WTC11 (cell line): ENCODE results near the gene FCER1G. TPM values are rescaled to one million over a fixed set of nuclear protein-coding genes. Genes with fewer than 3 reads are reported as not detected.

ENCODE experiments used
- ATAC-seq: fragments of 200-7000 bp; cut with Tn5 transposase; 2 replicates; pipeline ENCODE4 v1.10.0; 2021; ENCODE audit warnings: mild to moderate bottlenecking, moderate library complexity
- CTCF ChIA-PET: fragments of 300-600 bp; sonication (Branson Sonifier 250); formaldehyde crosslinking; loops from one replicate; lab custom pipeline; 2021; ENCODE audit warnings: antibody characterized with exemption; lab: Charles Lee
- POLR2A ChIA-PET: fragments of 350-600 bp; sonication (Branson Sonifier 250); formaldehyde crosslinking; loops from one replicate; lab custom pipeline; 2021; ENCODE audit warnings: antibody characterized with exemption; lab: Charles Lee
- DNase-seq: peaks from one replicate; pipeline ENCODE4 v3.0.0; 2021; ENCODE audit warnings: low spot score
- H3K27ac Mint-ChIP-seq: 2 replicates; pipeline ENCODE4 v1.8.0; 2021; ENCODE audit warnings: mixed read lengths
- H3K27me3 Mint-ChIP-seq: 2 replicates; pipeline ENCODE4 v1.8.0; 2021; ENCODE audit warnings: low read depth, mild to moderate bottlenecking, moderate library complexity, mixed read lengths
- H3K36me3 Mint-ChIP-seq: 2 replicates; pipeline ENCODE4 v1.8.0; 2021; ENCODE audit warnings: mixed read lengths
- H3K4me1 Mint-ChIP-seq: 2 replicates; pipeline ENCODE4 v1.8.0; 2022; ENCODE audit warnings: mixed read lengths
- H3K4me3 Mint-ChIP-seq: 2 replicates; pipeline ENCODE4 v1.8.0; 2021; ENCODE audit warnings: mild to moderate bottlenecking, moderate library complexity, mixed read lengths
- H3K9me3 Mint-ChIP-seq: 2 replicates; pipeline ENCODE4 v1.8.0; 2021; ENCODE audit warnings: mixed read lengths
- AR ChIP-seq: fragments of 250-450 bp; sonication (Bioruptor Pico); IDR thresholded peaks from 2 replicates; pipeline ENCODE4 v1.9.0; 2021; ENCODE audit warnings: mild to moderate bottlenecking
- CBFB ChIP-seq: sonication (generic); formaldehyde crosslinking; IDR thresholded peaks from 2 replicates; pipeline ENCODE4 v1.8.1; 2022; ENCODE audit warnings: mild to moderate bottlenecking, low read depth, missing genetic modification reagents
- CREB1 ChIP-seq: sonication (generic); formaldehyde crosslinking; IDR thresholded peaks from 2 replicates; pipeline ENCODE4 v1.8.0; 2023; ENCODE audit warnings: mild to moderate bottlenecking, missing genetic modification reagents
- E2F5 ChIP-seq: sonication (generic); formaldehyde crosslinking; IDR thresholded peaks from 2 replicates; pipeline ENCODE4 v1.8.1; 2022; ENCODE audit warnings: mild to moderate bottlenecking, moderate library complexity, missing genetic modification reagents
- EMX1 ChIP-seq: fragments of 250-450 bp; sonication (Bioruptor Pico); IDR thresholded peaks from 2 replicates; pipeline ENCODE4 v1.8.0; 2021; ENCODE audit warnings: mild to moderate bottlenecking
- ESRRA ChIP-seq: sonication (generic); formaldehyde crosslinking; IDR thresholded peaks from 2 replicates; pipeline ENCODE4 v1.8.1; 2022; ENCODE audit warnings: mild to moderate bottlenecking, missing genetic modification reagents, borderline replicate concordance
- FOXJ3 ChIP-seq: sonication (generic); formaldehyde crosslinking; IDR thresholded peaks from 2 replicates; pipeline ENCODE4 v1.9.0; 2021; ENCODE audit warnings: missing genetic modification reagents, mild to moderate bottlenecking, borderline replicate concordance
- FOXK1 ChIP-seq: sonication (generic); formaldehyde crosslinking; IDR thresholded peaks from 2 replicates; pipeline ENCODE4 v1.8.0; 2022; ENCODE audit warnings: mild to moderate bottlenecking, moderate library complexity, missing genetic modification reagents
- FOXP4 ChIP-seq: sonication (generic); formaldehyde crosslinking; IDR thresholded peaks from 2 replicates; pipeline ENCODE4 v1.8.0; 2022; ENCODE audit warnings: mild to moderate bottlenecking, missing genetic modification reagents
- HMGXB4 ChIP-seq: sonication (generic); formaldehyde crosslinking; IDR thresholded peaks from 2 replicates; pipeline ENCODE4 v1.8.1; 2023; ENCODE audit warnings: mild to moderate bottlenecking, moderate library complexity, missing genetic modification reagents
- IRF2 ChIP-seq: sonication (generic); formaldehyde crosslinking; IDR thresholded peaks from 2 replicates; pipeline ENCODE4 v1.8.0; 2022; ENCODE audit warnings: low read depth, missing genetic modification reagents, borderline replicate concordance
- JAZF1 ChIP-seq: fragments of 250-450 bp; sonication (Bioruptor Pico); IDR thresholded peaks from 2 replicates; pipeline ENCODE4 v1.9.0; 2021; ENCODE audit warnings: moderate library complexity, mild to moderate bottlenecking, inconsistent platforms
- JUN ChIP-seq: sonication (generic); formaldehyde crosslinking; IDR thresholded peaks from 2 replicates; pipeline ENCODE4 v1.8.0; 2023; ENCODE audit warnings: mild to moderate bottlenecking, missing genetic modification reagents
- KAT7 ChIP-seq: sonication (generic); formaldehyde crosslinking; IDR thresholded peaks from 2 replicates; pipeline ENCODE4 v1.8.1; 2023; ENCODE audit warnings: missing genetic modification reagents, mild to moderate bottlenecking, borderline replicate concordance
- NFATC4 ChIP-seq: fragments of 250-450 bp; sonication (Bioruptor Pico); IDR thresholded peaks from 2 replicates; pipeline ENCODE4 v1.9.0; 2021; ENCODE audit warnings: mild to moderate bottlenecking
- NFYB ChIP-seq: sonication (generic); formaldehyde crosslinking; conservative IDR thresholded peaks from 2 replicates; pipeline ENCODE4 v1.8.0; 2022; ENCODE audit warnings: low read depth, missing genetic modification reagents
- NR1H2 ChIP-seq: sonication (generic); formaldehyde crosslinking; IDR thresholded peaks from 2 replicates; pipeline ENCODE4 v1.9.0; 2021; ENCODE audit warnings: mild to moderate bottlenecking, moderate library complexity, missing genetic modification reagents
- RELA ChIP-seq: sonication (generic); formaldehyde crosslinking; IDR thresholded peaks from 2 replicates; pipeline ENCODE4 v1.8.1; 2022; ENCODE audit warnings: missing genetic modification reagents, mild to moderate bottlenecking, borderline replicate concordance
- SMAD4 ChIP-seq: sonication (generic); formaldehyde crosslinking; IDR thresholded peaks from 2 replicates; pipeline ENCODE4 v1.8.0; 2022; ENCODE audit warnings: mild to moderate bottlenecking, missing genetic modification reagents
- TEAD1 ChIP-seq: sonication (generic); formaldehyde crosslinking; IDR thresholded peaks from 2 replicates; pipeline ENCODE4 v1.8.0; 2022; ENCODE audit warnings: mild to moderate bottlenecking, missing genetic modification reagents
- TP53 ChIP-seq: sonication (generic); formaldehyde crosslinking; IDR thresholded peaks from 2 replicates; pipeline ENCODE4 v1.8.1; 2023; ENCODE audit warnings: mild to moderate bottlenecking, missing genetic modification reagents
- ZBTB21 ChIP-seq: sonication (generic); formaldehyde crosslinking; IDR thresholded peaks from 2 replicates; pipeline ENCODE4 v1.8.1; 2023; ENCODE audit warnings: mild to moderate bottlenecking, missing genetic modification reagents, borderline replicate concordance
- ZMAT4 ChIP-seq: fragments of 250-450 bp; sonication (Bioruptor Pico); IDR thresholded peaks from 2 replicates; pipeline ENCODE4 v1.9.0; 2021; ENCODE audit warnings: mild to moderate bottlenecking
- ZNF138 ChIP-seq: sonication (generic); formaldehyde crosslinking; conservative IDR thresholded peaks from 2 replicates; pipeline ENCODE4 v1.8.1; 2022; ENCODE audit warnings: mild to moderate bottlenecking, moderate library complexity, missing genetic modification reagents
- ZNF425 ChIP-seq: fragments of 250-450 bp; sonication (Bioruptor Pico); conservative IDR thresholded peaks from 2 replicates; pipeline ENCODE4 v1.9.0; 2021; ENCODE audit warnings: mild to moderate bottlenecking
- total RNA-seq: library from RNA; stranded (reverse); gene quantifications from 3 replicates; pipeline ENCODE4 v1.2.3, GENCODE V29; 2021

FCER1G gene
- total RNA-seq, 1 experiment from 2014 or later, result 0.85 TPM

GRCh38 chr1:161230762-161231161 is 15.7 kb downstream of the FCER1G start:
- ChIA-PET POLR2A (interaction anchor here (1.1 kb wide), 1 partner anchor 75 kb away, joined by 6 read pairs; no protein-coding TSS in a partner anchor), CTCF (interaction anchor here (0.8 to 2.5 kb wide), 14 partner anchors 9 to 151 kb away, joined by 3 to 33 read pairs (median 6); partner anchors contain the start of genes ADAMTS4, PCP4L1 and SDHC)
- Mint-ChIP-seq H3K27ac (no peak overlapping the region), H3K9me3 (no peaks in the 10 kb centered on the region), H3K27me3 (no peaks in the 10 kb centered on the region; the same call in 1 of the 2 replicates), H3K36me3 (peaks cover 10% of the 10 kb centered on the region), H3K4me1 (peaks cover 17% of the 10 kb centered on the region), H3K4me3 (no peak overlapping the region)
- DNase-seq (no peak), ATAC-seq (no peak)
- TF ChIP-seq FOXK1 (no peak), ZMAT4 (CRISPR knock-in tag) (no peak), KAT7 (CRISPR knock-in tag) (no peak), ZNF425 (CRISPR knock-in tag) (no peak), SMAD4 (CRISPR knock-in tag) (no peak), ZBTB21 (CRISPR knock-in tag) (no peak), TEAD1 (CRISPR knock-in tag) (no peak), NFYB (CRISPR knock-in tag) (no peak), JUN (CRISPR knock-in tag) (no peak), FOXP4 (no peak), NFATC4 (CRISPR knock-in tag) (no peak), E2F5 (CRISPR knock-in tag) (no peak), FOXJ3 (CRISPR knock-in tag) (no peak)

GRCh38 chr1:161233102-161233501 is 18.0 kb downstream of the FCER1G start:
- ChIA-PET CTCF (interaction anchor here (1.7 kb wide), 1 partner anchor 73 kb away, joined by 15 read pairs; no protein-coding TSS in a partner anchor), POLR2A (interaction anchor here (0.5 kb wide), 1 partner anchor 143 kb away, joined by 4 read pairs; no protein-coding TSS in a partner anchor)
- DNase-seq (no peak), ATAC-seq (no peak)
- Mint-ChIP-seq H3K9me3 (no peaks in the 10 kb centered on the region), H3K4me3 (no peak overlapping the region), H3K4me1 (no peaks in the 10 kb centered on the region)
- TF ChIP-seq JAZF1 (no peak), CREB1 (CRISPR knock-in tag) (no peak), CBFB (CRISPR knock-in tag) (no peak), ZNF138 (CRISPR knock-in tag) (no peak), RELA (CRISPR knock-in tag) (no peak), ESRRA (CRISPR knock-in tag) (no peak), FOXJ3 (CRISPR knock-in tag) (no peak), SMAD4 (CRISPR knock-in tag) (no peak), HMGXB4 (CRISPR knock-in tag) (no peak), EMX1 (CRISPR knock-in tag) (no peak), TP53 (CRISPR knock-in tag) (no peak), IRF2 (CRISPR knock-in tag) (no peak), AR (CRISPR knock-in tag) (no peak), NR1H2 (CRISPR knock-in tag) (no peak), TEAD1 (CRISPR knock-in tag) (no peak)
- TF ChIP-seq, all 79 proteins: peak for 0
- H3K36me3 Mint-ChIP-seq, result peaks cover 6% of the 10 kb centered on the region; the same call in 1 of the 2 replicates
- no peak overlapping the region for H3K27ac Mint-ChIP-seq
- no peaks in the 10 kb centered on the region; the same call in 1 of the 2 replicates for H3K27me3 Mint-ChIP-seq
